ENCODE results near the gene OR8B2. TPM values are rescaled to one million over a fixed set of nuclear protein-coding genes. Genes with fewer than 3 reads are reported as not detected.

OR8B2 gene, protein sequence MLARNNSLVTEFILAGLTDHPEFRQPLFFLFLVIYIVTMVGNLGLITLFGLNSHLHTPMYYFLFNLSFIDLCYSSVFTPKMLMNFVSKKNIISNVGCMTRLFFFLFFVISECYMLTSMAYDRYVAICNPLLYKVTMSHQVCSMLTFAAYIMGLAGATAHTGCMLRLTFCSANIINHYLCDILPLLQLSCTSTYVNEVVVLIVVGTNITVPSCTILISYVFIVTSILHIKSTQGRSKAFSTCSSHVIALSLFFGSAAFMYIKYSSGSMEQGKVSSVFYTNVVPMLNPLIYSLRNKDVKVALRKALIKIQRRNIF
- total RNA-seq = not detected in 2 replicates

DNA sequence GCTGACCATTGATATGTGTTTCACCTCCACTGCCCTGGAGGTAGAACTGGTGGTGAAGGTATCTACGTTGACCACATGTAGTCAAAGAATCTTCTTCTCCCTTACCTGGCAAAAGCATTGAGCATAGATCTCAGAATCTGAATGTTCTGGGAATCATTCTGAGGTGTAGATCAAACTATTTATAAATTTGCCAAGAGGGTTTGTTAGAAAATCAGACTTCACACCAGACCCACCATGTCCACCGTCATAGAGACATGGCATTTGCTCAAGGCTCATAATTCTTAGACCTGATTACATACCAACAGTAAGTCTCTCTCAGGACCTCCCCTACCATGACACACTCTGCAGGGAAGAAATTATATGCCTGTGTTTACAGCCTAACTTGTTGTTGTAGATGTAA lies at the start of gene OR8B2:
OR8B2 (minus strand) TSS at position 101 of the 400 bp plus-strand sequence. CDS start 1,156 bp downstream, outside the sequence.

DNA sequence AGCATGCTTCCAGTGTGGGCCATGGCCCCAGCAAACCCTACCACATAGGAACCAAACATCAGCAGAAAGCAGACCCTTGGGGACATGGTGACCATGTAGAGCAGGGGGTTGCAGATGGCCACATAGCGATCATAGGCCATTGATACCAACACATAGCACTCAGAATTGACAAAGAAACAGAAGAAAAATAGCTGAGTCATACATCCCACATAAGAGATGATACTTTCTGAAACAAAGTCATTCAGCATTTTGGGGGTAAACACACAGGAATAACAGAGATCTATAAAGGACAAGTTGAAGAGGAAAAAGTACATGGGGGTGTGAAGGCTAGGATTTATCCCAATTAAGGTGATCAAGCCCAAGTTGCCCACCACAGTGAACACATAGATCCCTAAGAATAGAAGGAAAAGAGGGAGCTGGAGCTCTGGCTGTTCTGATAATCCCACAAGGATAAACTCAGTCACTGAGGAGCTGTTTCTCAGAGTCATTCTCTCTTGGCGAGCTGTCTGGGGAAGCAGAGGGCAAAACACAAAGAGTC lies 40.2 kb upstream of the OR8B2 start, which contains the start of gene OR8B4:
OR8B4 (minus strand) TSS at position 488 of the 538 bp plus-strand sequence; CDS start at position 488, 0 bp downstream.

DNA sequence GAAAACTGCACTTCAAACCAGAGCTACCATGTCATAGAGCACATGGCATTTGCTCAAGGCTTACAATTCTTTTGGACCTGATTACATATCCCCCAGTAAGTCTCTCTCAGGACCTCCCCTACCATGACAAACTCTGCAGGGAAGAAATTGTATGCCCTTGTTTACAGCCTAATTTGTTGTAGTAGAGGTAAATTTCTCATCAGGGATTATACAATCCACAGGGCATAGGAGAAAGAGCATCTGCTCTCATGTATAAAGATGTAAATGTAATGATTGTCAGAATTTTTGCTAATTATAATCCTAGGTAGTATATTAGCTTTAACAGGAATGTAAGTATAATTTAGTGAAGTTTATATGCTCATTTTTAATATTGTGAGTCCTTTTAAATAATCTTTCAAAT lies 14.6 kb upstream of the OR8B2 start, which contains the start of gene OR8B3:
OR8B3 (minus strand) TSS at position 101 of the 400 bp plus-strand sequence. CDS start 1,673 bp downstream, outside the sequence.

Other genes starting within 250 kb of the OR8B2 start
- not detected in 2 replicates for gene OR10D3, start 201.2 kb downstream of the OR8B2 start, total RNA-seq
- not detected in 2 replicates for gene OR8G1, start 143.4 kb downstream of the OR8B2 start, total RNA-seq
- gene OR8G5, start 128.1 kb downstream of the OR8B2 start, total RNA-seq = not detected in 2 replicates
- gene OR8D1, start 70.5 kb downstream of the OR8B2 start, total RNA-seq = not detected in 2 replicates
- not detected in 2 replicates for gene OR8D2, start 64.3 kb downstream of the OR8B2 start, total RNA-seq
- gene OR8B3, start 14.5 kb upstream of the OR8B2 start, total RNA-seq = not detected in 2 replicates
- not detected in 2 replicates for gene OR8B4, start 40.4 kb upstream of the OR8B2 start, total RNA-seq
- gene OR8B8, start 61.2 kb upstream of the OR8B2 start, total RNA-seq = not detected in 2 replicates
- not detected in 2 replicates for gene OR8B12, start 159.2 kb upstream of the OR8B2 start, total RNA-seq
- not detected in 2 replicates for gene OR8A1, start 185.5 kb upstream of the OR8B2 start, total RNA-seq
- gene PANX3, start 226.9 kb upstream of the OR8B2 start, total RNA-seq = not detected in 2 replicates
- gene TBRG1, start 238.4 kb upstream of the OR8B2 start, total RNA-seq = 15.0 and 16.9 TPM in 2 replicates